Measurements from ENCODE around the gene SMIM22.

The SMIM22 gene

DNA sequence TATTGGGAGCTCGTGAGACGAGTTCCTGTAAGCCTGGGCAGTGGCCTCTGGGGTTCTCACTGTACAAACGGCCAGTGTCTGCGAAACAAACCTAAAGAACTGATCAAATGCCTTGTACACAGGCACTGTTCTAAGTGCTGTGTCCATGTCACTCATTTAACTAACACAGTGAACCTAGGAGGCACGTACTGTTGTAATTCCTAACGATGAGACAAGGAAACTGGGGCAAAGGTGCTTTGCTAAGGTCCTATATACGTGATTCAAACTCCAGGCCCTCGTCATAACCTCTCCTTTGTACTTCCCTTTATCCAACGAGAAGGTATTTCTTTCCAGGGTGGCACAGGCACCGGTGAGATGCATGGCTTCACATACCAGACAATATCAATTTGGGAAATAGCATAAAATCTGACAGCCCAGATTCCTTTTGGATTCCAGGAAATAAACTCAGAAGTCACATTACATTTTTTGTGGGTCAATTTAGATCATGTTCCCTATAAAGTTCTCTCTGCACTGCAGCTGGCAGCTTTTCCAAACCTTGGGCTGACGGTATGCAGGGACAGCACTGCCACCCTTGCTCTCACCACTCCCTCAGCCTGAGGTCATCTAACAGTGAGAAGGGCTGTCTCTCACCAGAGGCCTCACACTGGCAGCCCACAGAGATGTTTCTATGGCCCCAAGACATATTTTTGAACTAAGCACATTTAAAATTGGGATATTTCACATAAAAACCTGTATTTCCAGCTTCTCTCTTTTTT lies 33.6 kb downstream of the SMIM22 start:
- no peak for DNase-seq

DNA sequence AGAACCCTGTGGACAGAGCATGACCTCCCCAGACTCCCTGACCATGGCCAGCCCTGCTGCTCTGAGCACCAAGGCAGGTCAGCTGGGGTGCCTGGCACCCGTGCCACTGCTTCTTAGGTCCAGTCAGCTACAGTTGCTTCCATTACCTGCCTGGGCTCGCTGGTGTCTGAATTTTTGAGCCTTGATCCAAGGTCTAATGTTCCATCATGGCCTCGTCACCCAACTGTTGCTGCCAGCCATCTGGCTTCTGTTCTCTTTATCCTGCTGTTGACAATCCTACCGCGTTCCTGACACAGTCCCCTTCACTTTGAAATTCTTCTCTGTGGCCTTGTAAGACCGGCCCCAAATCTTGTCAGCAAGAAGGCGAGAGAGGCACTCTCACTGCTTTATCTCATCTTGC lies 35.2 kb downstream of the SMIM22 start:
- DNase-seq, result no peak

DNA sequence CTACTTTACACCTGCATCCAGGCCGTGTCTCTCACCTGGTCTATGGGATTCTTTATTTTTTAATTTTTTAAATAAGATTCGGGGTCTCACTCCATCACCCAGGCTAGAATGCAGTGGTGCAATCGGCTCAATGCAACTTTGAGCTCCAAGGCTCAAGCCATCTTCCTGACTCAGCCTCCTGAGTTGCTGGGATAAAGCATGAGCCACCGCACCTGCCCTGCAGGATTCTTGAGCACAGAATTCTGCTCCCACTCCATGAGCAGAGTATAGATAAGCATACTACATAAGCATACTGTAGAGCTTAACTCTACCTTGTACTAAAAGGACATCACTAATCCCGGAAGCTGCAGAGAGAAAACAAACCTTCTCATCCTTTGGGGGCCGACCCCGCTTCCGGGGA lies 36.4 kb downstream of the SMIM22 start:
- no peak for DNase-seq

DNA sequence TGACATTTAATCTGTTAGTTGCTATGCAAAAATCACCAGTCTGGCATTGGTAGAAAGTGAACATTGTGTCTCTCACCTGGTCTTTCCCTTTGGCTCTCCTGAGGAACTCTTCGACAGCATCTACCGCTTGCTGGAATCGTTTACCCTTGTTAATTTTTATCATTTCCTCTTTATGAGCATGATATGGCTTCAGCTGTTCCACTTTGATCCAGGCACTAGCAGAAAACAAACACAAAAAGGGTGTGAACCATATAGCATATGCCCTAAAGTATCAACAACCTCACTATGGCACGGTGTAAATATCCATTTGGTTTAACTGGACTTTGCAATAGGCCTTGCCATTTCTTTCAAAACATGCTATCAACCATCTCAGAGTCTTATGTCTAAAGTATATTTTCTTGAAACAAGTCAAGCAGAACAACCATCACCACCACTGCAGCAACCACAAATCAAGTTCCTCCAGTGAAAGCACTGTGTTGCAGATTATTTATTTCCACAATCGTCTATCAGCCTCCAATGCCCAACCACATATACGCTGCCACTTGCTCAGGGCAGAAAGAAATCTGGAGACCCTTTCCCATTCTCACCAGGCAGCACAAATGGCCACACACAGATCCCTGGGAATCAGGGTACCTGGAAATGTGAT lies 37.7 kb downstream of the SMIM22 start:
- no peak for DNase-seq

DNA sequence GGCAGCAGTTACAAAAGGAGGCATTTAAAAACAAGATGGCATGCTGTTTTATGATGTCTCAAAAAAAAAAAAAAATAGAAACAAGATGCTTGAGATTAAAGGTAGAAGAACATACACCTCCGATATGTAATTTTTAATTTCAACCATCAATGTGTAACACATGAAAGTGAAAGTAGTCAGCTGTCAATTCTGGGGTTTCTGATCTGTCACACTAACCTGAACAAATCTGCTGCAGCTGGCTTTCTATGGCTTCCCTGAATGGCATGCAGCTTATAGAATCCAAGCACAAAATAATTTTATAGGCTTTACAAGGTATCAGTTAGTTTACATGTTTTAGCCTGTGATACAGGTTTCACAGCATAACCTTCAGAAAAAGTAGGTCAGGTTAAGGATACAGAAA lies 38.4 kb downstream of the SMIM22 start:
- DNase-seq, result no peak

DNA sequence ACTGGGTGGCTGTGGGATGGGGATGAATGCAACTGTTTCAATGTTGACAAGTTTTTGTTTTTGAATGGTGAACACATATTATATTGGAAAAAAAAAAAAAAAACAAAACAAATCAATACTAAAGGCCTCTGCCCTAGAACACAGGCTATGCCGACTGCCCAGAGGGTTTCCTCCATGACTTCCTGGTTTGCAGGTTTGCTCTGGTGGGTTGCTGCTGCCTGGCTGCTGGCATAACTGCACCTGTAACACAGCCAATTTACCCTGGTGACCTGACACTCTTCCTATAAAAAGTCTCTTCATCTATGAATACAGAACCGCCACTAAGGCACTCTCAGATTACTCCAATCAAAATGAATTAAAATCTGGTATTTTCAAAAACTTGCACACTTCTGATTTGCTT lies 41.6 kb downstream of the SMIM22 start:
- no peak for DNase-seq

DNA sequence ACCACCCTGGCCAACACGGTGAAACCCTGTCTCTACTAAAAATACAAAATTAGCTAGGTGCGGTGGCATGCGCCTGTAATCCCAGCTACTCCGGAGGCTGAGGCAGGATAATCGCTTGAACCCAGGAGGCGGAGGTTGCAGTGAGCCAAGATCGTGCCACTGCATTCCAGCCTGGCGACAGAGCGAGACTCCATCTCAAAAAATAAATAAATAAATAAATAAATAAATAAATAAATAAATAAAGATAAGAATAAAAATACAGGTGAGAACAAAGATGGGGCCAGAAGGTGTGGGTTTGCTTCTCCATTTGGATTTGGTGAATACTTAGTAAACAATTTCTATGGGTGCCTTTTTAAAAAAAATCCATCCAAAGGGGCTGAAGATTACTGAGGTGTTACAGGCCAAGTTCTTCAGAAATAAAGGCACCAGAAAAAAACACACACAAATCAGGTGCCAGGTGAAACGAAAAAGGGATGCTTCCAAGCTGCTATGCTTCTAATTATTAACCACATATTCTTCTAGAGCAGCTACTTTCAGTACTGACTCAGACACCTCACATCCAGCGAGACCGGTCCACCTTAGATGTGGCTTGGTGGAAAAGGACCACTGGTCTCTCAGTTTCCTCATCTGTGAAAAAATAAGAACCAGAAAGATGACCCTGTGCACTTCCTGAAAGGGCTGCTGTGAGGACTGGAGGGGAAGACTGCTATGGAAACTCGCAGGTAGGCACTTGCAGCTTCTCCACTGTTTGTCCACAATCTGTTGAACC lies 42.7 kb downstream of the SMIM22 start:
- no peak for DNase-seq

DNA sequence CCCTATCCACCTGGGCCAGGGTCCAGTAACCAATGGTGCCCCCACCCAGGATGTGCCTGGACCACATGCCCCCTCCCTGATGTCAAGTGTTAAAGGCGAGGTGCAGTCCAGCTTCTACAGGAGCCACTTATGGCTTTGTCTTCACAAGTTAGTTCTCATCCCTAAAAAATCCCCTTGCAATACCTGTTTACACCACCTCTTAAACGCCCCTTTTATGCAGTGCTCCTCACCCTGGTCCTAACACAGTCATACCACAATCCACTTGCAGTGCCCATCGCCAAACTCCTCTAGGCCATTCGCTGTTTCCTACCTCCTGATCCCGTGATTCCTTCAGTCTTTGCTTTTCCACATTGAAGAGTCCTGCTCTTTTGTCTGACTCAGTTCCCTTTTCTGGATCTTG lies 44.8 kb downstream of the SMIM22 start:
- DNase-seq, result no peak

DNA sequence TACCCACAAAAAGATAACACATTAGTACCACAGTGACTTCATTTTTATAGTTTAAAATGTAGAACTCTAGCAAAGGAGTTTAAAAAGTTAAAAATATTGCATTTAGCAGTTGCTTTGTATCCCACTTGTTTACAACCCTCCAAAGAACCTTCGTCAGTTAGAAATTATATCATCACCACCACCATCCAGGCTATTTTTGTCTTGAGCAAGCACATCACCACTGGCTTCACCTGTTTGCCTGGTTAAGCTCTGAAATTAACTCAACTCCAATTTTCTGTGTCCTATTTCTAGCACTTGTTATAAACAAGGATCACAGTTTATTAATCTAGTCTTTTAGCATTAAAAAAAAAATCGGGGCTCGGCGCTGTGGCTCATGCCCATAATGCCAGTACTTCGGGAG lies 45.8 kb downstream of the SMIM22 start:
- no peak for DNase-seq

Measured in NCI-H510A (cell line).